Mucosa of descending colon (tissue), 3 donors: Measurements from ENCODE around the gene CETN1. TPM values are rescaled to one million over a fixed set of nuclear protein-coding genes. Genes with fewer than 3 reads are reported as not detected.

Experiments used
- ATAC-seq: fragments of 200-7000 bp; cut with Tn5 transposase; one replicate; pipeline ENCODE4 v1.9.1; 2020; ENCODE audit warnings: mild to moderate bottlenecking, moderate library complexity
- DNase-seq, 3 donors: peaks; one replicate each; pipeline ENCODE4 v3.0.0-alpha.2; 2020
- H3K36me3 ChIP-seq: fragments of 200-600 bp; one replicate; pipeline ENCODE4 v1.8.0; 2021; ENCODE audit warnings: low read depth, mild to moderate bottlenecking
- H3K4me1 ChIP-seq: fragments of 200-600 bp; one replicate; pipeline ENCODE4 v1.8.0; 2021; ENCODE audit warnings: low read depth, mild to moderate bottlenecking
- H3K4me3 ChIP-seq: fragments of 200-600 bp; one replicate; pipeline ENCODE4 v1.8.0; 2021; ENCODE audit warnings: mild to moderate bottlenecking
- H3K9me3 ChIP-seq: fragments of 200-600 bp; one replicate; pipeline ENCODE4 v1.8.0; 2021; ENCODE audit warnings: mild to moderate bottlenecking
- intact Hi-C, 2 donors: fragments of 100-400 bp; cut with DNase I in 1 of 2; cut with micrococcal nuclease in 1 of 2; formaldehyde crosslinking; loops; one replicate each; pipeline versions ENCODE4 v1.11.0 to v1.11.1; 2022; cut with DNase I, micrococcal nuclease
- total RNA-seq, 3 donors: library from RNA; stranded (reverse); fragmentation: NEBNext Ultra II Directional in 2 of 3; extraction: Animal tissue kit (Norgen Biotek cat#: 25700) in 2 of 3; gene quantifications; one replicate each; pipeline versions ENCODE4 v1.2.1 to v1.2.4, GENCODE V29; 2021 to 2023
- TF ChIP-seq, protein P1 (sequence below): fragments of 200-600 bp; IDR thresholded peaks from one replicate; pipeline ENCODE4 v1.8.0; 2022; ENCODE audit warnings: antibody characterized with exemption, mild to moderate bottlenecking
- donor health status: DM: no; HTN: no; CAD: no; lungs with moderate emphysema.
- donor health status: DM: no; HTN: no; CAD: no.
- donor health status: DM: no; HTN: yes; CAD: no.

The CETN1 gene
- total RNA-seq, 3 donors from 2014 or later, result not detected

DNA sequence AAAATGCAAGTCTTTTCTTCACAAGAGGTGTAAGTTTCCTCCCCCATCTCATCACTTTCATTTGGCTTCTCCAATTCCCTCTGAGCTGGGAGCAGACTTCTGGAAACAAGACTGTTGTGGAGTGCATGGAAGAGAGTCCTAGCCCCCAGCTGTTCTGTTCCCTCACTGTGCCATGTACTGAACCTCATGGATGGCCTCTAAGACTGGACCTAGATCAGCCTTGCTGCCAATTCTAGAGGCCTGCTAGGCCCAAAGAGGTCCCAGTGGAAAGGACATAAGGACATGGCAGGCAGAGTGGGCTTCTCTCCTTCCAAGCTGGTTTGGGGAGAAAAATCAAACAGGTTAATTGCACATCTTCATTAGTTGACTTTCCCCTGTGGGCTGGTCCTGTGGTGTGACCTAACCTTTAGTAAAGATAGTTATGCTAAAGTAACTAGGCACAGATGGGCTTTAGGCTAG is 7.3 kb upstream of the CETN1 start:
- Histone ChIP-seq H3K4me1 (no peaks in the 10 kb centered on the region), H3K9me3 (no peaks in the 10 kb centered on the region), H3K4me3 (no peak overlapping the region), H3K36me3 (no peaks in the 10 kb centered on the region)
- ATAC-seq, result no peak
- intact Hi-C loops, result no loop called here
- DNase-seq, result no peak
- TF ChIP-seq, protein P1, sequence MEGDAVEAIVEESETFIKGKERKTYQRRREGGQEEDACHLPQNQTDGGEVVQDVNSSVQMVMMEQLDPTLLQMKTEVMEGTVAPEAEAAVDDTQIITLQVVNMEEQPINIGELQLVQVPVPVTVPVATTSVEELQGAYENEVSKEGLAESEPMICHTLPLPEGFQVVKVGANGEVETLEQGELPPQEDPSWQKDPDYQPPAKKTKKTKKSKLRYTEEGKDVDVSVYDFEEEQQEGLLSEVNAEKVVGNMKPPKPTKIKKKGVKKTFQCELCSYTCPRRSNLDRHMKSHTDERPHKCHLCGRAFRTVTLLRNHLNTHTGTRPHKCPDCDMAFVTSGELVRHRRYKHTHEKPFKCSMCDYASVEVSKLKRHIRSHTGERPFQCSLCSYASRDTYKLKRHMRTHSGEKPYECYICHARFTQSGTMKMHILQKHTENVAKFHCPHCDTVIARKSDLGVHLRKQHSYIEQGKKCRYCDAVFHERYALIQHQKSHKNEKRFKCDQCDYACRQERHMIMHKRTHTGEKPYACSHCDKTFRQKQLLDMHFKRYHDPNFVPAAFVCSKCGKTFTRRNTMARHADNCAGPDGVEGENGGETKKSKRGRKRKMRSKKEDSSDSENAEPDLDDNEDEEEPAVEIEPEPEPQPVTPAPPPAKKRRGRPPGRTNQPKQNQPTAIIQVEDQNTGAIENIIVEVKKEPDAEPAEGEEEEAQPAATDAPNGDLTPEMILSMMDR, result no peak

GRCh38 chr18:573385-573784 is 6.8 kb upstream of the CETN1 start:
- Histone ChIP-seq H3K36me3 (no peaks in the 10 kb centered on the region), H3K4me1 (no peaks in the 10 kb centered on the region), H3K9me3 (no peaks in the 10 kb centered on the region), H3K4me3 (no peak overlapping the region)
- no peak for DNase-seq
- TF ChIP-seq, protein P1, result no peak
- no peak for ATAC-seq
- intact Hi-C loops, result no loop called here

GRCh38 chr18:574149-574860 is 5.9 kb upstream of the CETN1 start:
- DNase-seq, result no peak
- H3K36me3 ChIP-seq, result no peaks in the 10 kb centered on the region
- TF ChIP-seq, protein P1, result no peak
- H3K4me1 ChIP-seq, result no peaks in the 10 kb centered on the region
- H3K4me3 ChIP-seq, result no peak overlapping the region
- H3K9me3 ChIP-seq, result no peaks in the 10 kb centered on the region
- ATAC-seq, result no peak
- intact Hi-C loops, result no loop called here

DNA sequence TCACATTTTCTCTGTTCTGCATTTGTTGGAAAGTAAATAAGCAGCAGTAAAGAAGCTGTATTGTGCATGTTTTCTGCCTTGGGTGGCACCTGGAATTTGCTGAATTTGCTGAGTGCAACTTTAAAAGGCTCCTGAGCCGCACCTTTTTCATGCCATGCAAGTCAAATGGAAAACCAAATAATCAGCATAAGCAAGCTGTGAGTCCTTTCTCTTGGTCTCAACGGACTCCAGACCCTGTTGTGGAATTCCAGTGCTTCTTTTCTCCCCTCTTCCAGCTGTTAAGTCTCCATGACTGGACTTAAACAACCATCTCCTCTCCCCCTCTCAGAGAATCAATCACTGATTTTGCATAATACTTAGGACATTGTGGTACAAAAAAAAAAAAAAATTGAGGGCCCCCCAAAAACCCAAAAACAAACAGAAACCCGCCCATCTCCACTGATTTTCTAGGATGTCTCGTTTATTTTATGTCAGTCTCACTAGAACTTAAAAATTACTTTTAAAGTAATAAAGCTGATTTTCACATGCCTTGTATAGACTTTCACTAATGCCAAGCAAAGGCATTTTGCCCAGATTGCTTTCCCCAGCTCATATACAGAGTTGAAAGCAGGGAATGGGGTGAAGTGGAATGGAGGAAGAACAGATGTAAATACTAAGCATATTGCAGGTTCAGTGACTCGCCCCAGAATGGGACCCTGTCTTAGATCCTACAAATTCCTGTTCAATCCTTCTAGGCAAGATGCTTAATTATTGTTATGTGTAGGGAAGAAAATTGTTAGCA is 5.1 kb upstream of the CETN1 start:
- no peaks in the 10 kb centered on the region for H3K9me3 ChIP-seq
- ATAC-seq (no peak), DNase-seq (no peak)

DNA sequence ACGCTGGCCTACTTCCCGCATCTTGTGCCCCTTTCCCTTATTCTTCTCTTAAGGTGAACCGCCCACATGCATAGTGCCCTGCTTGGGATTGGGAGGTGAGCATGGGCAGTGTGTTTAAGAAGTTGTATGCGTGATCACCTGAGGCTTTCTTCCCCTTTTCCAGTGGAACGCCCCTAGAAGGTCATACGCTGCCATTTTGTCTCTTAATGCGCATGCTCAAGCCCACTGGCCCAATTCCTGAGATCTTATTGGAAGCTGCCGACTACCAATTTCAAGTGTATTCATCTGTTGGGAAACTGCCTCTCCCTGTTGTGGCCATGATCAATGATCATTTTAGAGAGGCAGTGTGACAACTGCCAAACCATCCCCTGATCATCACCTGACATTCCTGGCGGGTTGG is 3.3 kb upstream of the CETN1 start:
- intact Hi-C loops, result no loop called here

More for the DNA sequence above, 5.1 kb upstream of the CETN1 start:
- Histone ChIP-seq H3K4me1 (no peaks in the 10 kb centered on the region), H3K4me3 (no peak overlapping the region), H3K36me3 (no peaks in the 10 kb centered on the region)
- intact Hi-C loops, result no loop called here
- TF ChIP-seq, protein P1, result no peak

More for the DNA sequence above, 3.3 kb upstream of the CETN1 start:
- Histone ChIP-seq H3K9me3 (no peaks in the 10 kb centered on the region), H3K4me3 (no peak overlapping the region), H3K36me3 (no peaks in the 10 kb centered on the region), H3K4me1 (no peaks in the 10 kb centered on the region)
- TF ChIP-seq, protein P1, result no peak
- no peak for ATAC-seq
- DNase-seq, result no peak
